ENCODE measurements around the gene LRSAM1.

LRSAM1 gene

DNA sequence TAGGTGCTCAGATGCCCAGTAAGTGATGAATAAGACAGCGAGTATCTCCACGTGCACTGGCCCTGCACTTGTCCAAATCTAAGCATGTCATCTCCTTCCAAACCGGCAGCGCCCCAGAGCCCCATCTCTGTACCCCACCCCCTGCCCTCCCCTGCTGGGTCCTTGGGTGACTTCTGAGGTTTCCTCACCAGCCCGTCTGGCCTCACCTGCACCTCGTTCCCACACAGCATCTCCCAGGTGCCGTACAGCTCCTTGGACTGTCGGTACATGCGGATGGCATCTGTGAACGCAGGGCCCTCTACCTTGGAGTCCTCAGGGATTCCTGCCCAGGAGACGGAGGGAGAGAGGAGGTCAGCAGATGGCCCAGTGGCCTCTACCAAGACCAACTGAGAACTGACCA, 66.3 kb downstream of the LRSAM1 start:
- DNase-seq (ENCODE audit: low spot score), result no peak

DNA sequence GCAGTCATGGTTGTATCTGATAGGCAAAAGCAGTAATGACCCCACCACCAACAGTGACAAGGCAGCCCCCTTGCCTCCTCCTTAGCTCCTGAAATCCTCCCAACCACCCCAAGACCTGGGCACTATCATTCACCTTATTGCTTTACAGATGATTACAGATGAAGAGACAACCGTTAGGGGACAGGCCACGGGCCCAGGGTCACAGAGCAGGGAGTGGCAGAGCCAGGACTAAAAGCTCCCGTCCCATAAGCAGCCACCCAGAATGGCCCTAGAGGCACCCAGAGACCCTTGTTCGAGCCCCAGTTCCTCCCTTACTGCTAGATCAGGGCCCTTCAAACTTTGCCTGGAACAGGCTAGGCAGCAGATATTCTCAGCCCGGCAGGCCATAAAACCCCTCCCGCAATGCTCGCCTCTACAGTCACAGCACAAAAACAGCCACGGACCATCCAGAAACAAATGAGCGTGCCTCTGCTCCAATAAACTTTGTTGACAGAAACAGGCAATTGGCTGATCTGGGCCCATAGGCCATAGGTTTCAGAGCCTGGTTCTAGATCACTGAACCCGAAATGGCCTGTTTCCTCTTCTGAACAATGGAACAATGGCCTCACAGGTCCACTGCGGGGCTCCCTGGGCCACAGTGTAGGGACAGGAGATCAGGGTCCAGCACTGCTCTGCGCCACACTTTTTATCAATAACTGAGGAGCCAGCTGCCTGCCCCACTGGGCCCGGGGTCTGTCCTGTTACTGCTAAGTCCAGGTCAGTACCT, 67.0 kb downstream of the LRSAM1 start:
- DNase-seq (ENCODE audit: low spot score), result no peak

DNA sequence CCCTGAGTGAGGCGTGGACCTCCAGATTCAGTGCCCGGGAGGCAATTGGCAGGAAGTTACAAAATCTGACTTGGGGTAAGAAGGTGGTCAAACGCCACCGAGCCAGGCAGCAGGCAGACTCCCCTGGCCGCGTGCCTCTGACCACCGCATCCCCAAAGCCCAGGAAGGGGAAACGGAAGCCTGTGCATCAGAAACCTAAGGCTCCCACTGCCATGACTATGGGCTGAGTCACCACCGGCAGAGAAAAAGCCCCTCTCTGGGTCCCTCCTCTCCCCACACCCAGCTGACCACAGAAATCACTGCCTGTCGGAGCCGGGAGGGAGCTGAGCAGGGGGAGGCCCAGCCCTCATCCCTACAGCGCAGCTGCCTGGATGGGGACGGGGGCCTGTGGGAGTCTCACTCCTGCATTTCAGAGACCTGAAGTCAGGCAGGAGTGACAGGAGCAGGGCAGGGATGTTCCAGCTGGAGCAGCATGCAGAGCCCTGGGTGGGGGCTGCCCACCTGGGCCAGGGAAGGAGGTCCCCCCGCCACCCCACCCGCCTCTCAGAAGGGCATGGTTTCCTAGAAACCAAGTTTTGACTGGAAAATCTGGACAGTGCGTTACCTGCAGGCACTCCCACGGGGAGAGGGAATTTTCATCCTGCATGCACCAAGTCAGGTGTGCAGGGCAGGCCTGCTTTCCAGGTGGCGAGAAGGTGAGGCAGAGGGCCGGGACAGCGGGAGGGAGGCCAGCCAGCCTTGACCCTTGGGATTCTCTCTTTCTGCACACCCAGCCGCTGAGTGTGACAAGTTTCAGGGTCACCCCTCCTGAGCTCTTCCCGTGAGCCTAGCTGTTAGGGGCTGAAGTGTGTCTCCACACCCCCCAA, 68.2 kb downstream of the LRSAM1 start:
- peak; percentile 34 for DNase-seq (ENCODE audit: low spot score)

DNA sequence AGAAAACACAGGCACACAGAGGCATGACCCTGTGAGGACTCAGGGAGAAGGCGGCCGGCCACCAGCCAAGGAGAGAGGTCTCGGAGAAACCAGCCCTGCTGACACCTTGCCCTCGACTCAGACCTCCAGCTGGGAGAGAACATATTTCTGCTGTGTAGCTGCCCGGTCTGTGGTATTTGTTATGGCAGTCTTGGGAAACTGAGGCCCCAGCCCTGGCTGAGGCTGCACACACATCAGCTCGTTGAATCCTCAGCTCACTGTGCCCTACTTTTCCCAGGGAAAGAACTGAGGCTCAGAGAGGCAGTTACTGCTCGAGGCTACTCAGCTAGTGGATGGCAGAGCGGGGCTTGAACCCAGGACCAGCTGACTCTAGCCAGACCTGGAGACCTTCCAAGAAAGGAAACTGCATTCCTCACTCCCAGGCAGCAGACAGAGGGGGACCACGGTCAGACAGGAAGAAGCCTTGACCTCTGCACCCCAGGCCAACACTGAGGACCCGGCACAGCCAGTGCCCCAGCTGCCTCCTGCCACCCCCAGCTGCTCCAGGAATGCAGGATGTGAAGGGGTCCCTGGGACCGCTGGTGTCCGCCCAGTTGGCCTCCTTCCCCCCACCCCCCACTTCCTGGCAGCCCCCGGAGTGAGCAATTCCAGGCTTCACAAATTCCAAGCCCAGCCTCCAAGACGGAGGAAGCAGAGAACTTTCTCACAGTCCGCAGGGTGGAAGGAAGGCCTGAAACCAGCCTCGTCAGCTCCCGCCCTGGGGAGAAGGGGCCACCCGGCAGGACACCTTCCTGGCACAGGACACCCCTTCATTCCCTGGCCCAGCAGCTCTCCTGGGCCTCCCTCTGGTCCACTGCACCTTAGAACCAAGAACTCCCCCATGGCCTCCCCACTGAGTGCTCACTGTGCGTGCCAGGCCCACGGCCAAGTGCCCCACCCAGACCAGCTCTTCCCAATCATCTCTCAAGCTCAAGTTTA, 69.9 kb downstream of the LRSAM1 start:
- no peak for DNase-seq (ENCODE audit: low spot score)

DNA sequence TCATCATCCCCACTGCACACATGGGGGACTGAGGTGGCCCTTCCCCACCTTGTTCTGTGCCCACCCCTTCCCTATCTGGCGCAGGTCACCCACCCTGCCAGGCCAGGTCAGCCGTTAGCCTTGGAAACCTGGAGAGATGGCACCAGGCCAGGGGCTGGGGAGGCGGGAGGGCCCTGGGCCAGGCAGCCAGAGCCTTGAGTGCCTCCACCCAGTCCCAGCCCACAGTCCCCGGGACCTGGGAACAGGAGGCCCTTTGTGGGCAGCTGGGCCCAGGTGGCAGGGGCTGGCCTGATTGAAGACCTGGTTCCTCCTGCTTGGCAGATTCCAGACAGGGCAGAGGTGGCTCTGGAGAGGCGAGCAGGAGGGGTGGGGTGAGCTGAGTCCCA, 70.6 kb downstream of the LRSAM1 start:
- peak; percentile 40 for DNase-seq (ENCODE audit: low spot score)

DNA sequence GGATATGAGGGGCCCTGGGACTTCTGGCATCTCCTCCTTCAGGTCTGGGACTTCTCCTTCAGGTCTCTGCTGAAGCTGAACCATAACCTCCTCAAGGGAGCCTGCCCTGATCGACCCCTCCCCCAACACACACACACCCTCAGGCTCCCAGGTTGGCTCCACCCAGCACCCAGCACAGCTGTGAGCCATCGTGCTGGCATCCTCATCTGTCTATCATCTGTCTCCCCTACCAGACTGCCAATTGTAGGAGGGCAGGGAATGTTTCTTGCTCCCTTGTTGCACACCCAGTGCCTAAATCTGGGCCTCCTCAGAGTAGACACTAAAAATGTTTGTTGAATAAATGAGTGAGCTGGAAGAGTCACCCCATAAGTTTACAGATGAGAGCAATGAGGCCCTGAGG, 71.4 kb downstream of the LRSAM1 start:
- DNase-seq (ENCODE audit: low spot score), result no peak

DNA sequence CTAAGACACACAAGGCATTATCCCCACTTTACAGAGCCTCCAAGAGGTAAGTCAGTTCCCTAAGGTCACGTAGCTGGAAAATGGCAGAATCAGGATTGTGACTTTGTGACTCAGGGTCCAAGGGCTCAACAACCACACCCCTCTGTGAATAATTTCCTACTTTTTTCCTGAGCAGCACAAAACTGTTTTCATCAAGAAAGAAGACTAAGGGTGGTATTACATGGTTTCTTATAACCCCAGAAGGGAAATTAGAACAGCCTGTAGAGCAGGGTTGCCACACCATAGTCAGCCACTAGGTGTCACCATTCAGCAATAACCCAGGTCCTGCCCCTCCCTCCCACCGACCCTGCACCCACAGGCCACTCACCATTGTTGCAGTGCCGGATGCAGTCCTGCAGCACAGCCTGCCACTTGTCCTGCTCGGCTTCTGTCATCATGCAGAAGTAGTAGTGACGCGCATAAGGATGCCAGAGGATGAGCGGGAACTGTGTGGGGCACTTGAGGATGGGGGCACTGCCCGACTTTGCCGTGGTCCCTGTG, 72.1 kb downstream of the LRSAM1 start:
- no peak for DNase-seq (ENCODE audit: low spot score)

DNA sequence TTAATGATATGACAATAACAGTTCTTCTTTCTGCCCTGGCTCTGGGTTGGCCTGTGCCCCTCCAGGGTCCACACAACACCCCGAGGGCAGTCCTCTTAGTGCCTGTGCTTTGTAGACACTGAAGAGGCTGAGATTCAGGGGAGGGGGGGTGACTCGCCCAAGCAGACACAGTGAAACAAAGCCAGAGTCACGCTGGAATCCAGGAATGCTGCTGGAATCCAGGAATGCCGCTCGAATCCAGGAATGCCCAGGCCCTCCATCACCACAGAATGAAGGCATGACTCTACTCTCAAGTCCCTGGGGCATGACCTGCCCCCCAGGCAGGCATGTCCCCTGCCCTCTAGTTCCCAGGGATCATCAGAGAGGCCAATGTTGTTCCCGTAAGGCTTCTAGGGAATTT, 73.1 kb downstream of the LRSAM1 start:
- peak; percentile 52 for DNase-seq (ENCODE audit: low spot score)

DNA sequence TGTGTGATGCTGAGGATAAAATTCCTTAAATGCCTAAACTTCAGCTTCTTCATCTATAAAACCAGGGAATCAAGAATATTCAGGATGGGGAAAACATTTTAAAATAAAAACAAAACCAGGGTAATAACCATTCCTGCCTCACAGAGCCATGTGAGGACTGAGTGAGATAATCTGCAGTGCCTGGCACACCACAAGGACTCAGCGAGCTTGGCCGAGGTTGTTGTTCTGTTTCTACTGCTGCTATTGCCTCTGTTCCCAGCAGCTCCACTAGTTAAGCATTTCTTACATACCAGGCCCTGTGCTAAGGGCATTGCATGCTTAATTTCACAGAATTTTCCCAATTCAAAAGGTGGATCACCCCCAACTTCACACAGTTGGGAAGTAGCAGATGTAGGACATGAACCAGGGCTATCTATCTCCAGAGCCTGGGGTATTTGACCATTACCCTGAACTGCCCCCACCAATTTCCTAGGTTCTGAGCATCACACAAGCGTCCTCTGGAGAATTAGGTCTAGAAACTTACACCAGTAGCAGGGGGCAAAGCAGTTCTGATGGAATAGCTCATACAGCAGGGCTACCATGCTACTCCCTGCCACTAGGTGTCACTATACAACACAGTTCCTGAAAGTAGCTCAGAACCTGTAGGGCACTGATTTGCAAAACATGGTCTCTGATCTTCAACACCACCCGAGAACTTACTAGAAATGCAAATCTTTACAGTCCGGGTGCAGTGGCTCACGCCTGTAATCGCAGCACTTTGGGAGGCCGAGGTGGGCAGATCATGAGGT, 74.3 kb downstream of the LRSAM1 start:
- DNase-seq (ENCODE audit: low spot score), result no peak

DNA sequence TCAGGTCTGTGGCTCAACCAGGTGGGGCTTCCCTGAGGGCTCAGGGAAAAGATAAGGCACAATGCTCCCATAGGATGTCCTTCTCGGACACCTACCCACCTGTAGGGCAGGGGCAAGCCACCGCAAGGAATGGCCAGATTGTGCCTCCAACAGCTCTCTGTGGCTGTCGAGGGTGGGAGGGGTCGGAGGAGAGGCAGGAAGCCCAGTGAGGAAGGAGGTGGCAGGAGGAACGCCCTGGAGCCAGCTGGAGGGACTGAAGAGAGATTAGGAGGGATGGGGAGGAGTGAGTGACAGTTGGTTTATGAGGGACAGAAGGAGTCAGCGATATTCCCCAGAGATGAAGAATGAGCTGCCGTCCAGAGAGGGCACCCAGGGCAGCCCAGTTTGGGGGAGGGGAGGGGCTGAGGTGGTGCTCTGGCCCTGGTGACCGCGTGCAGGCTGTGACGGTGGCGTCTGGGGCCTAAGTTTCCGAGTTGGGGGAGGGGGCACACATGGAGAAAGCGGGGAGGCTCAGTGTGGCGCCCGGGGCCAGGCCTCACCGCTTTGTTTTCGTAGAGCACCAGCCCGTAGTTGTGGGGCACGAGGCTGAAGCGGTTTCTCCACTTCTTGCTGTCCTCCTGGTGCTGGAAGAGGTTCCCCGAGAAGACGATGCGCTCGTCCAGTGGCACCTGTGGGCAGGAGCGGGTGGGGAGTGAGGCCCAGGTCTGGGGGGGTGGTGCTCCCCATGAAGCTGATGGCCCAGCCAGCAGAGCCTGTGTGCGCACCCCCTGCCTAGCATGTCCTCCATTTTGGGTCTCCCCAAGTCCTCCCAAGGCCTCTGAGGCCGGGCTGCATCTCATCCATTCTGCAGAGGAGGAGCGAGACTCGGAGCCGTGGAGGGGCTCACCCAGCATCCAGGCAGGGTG, 75.6 kb downstream of the LRSAM1 start:
- DNase-seq (ENCODE audit: low spot score), result no peak

DNA sequence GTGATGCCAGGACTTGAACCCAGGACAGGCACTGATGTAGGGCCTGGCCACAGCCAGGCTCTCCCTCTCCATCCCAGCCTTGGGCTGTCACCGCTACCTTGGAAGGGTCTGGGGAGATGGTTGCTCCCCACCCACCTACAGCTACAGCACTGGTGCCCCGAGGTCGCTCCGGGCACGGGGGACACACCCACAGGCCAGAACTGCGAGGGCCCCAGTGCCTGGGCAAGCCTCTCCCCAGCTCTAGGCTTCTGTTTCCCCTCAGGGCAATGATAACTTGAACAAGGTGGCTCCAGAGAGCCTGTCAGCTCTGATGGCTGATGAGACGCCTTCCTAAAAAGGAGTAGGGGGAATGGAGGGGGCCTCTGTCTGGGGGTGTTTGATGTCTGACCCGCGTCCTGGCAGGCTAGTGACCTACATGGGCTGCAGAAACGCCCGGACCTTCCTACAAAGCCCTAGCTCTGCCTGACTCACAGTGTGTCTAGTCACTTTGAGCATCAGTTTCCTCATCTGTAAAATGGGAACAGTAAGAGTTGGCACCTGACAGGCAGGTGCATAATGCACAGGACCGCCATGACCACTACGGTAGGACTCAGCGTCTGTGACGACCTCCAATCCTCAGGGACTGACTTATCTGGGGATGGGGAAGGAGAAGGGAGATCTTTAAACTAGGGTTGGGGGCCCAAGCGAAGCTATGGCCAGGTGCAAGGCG, 76.4 kb downstream of the LRSAM1 start:
- no peak for DNase-seq (ENCODE audit: low spot score)

DNA sequence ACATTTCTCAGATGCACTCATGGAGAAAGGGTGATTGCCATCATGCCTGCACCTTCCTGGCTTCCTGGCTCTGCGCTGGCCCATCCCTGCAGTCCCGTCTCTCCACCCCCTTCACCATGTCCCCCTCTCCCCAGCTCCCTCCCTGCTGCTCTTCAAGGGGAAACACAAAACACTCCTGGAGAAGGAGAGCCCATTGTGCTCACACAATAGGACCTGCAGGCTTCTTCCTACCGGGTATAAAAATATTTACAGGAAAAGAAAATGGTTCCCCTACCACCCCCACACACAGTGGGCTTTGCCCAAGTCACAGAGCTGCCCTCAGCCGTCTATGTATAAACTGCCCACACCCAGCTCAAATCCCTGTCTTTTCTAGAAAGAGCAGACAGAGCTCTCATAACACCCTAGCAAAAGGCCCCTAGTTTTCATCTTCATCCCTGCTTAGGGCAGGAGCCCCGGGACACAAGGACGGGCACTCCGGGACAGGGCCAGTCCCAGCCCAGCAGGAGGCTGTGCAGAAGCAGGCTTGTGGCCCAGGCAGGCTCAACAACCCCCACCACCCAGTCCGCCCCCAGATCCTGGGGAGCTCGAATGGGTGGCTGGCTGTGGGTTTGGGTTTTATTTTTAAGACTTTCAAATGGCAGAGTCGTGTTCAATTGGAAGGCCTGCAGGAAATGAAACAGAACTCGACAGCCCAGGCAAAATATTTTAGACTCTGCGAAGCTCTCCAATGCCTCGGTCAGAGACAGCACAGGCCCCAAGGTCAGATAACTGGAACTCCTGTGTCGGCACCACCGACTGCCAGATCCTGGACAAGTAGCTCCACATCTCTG, 77.3 kb downstream of the LRSAM1 start:
- DNase-seq (ENCODE audit: low spot score), result no peak

DNA sequence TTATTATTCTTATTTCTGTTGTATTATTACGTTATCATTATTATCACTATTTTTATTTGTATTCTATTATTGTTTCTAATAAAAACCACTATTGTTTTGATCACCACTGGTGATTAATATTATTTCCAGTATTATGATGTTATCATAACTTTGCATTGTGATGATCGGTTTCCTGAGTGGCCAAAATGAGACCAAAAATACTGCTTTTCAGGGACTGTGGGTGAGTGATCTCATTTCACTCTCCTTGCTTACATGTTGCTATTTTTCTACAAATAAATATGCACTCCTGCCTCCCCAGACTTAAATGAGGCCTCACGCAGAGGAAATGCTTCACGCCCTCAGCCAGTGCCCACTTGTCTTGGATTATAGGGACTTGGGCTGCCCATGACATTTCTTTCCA, 78.4 kb downstream of the LRSAM1 start:
- no peak for DNase-seq (ENCODE audit: low spot score)

DNA sequence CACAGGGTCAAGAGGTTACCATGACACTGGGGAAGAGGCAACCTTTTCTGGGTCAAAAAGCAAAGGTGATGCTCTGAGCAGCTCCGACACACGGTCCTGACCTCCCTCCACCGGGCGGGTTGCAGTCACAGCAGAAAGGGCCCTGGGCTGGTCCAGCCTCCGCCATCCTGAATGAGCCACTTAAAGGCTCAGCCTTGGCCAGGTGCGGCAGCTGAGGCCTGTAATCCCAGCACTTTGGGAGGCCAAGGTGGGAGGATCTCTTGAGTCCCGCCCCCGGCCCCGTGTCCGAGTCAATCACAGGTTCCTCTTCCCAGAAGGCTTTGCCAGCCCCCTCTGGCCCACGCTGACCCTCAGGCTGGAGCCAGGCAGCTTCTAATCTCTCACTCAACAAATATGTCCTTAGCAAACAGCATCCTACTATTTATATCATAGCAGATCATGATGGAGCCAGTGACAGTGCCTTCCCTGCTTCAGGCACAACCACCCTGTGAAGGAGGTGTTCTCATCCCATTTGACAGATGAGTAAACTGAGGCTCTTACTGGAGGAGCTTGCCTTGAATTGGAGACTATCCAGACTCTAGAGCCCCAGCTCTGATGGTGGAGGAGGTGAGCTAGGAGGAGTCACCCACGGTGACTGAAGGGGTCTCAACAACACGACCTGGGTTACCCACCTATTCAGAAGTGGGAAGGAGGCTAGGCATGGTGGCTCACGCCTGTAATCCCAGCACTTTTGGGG, 79.1 kb downstream of the LRSAM1 start:
- no peak for DNase-seq (ENCODE audit: low spot score)

DNA sequence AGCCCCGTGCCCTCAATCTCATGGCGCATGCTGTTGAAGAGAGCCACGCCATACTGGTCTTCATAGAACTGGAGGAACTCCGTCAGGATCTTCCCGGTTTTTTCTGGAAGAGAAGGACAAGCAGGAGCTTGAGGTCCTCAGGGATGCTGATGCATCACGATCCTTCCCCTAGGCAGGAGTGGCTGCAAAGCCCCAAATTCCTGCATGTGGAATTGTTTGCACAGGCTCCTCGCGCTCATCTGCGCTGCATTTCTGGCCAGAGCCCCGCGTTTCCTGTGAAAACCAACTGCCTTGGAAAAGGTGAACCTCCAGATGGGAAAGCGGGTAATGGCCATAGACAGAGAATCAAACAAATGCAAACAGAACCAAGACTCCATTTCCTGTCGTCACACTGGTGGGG, 80.4 kb downstream of the LRSAM1 start:
- DNase-seq (ENCODE audit: low spot score), result no peak

DNA sequence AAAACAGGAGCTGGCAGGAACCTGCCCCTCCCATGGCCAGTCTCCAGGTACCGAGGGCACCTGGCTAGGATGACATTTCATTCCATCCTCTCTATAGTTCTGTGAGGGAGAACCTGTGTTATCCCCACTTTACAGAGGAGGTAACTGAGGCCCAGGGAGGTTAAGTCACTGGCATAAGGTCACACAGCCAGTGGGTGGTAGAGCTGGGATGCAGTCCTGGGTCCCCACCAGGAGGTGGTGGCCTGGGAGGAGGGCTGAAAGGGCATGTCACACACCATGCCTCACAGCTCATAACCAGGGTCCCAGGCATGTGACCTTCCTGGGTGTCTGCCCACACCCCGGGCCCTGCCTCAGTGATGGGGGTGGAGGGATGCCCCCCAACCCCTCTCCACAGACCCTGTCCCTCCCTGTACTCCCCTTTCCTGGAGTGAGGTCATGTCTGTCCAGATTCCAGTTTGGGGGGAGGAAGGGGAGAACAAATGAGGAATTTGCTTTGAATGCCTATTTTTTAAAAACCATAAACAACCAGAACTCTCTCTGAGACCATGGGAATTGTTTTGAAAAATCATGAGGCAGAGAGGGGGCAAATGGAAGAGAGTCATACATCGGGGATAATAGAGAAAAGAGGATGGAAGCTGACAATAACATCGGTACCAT, 83.1 kb downstream of the LRSAM1 start:
- DNase-seq (ENCODE audit: low spot score), result no peak

DNA sequence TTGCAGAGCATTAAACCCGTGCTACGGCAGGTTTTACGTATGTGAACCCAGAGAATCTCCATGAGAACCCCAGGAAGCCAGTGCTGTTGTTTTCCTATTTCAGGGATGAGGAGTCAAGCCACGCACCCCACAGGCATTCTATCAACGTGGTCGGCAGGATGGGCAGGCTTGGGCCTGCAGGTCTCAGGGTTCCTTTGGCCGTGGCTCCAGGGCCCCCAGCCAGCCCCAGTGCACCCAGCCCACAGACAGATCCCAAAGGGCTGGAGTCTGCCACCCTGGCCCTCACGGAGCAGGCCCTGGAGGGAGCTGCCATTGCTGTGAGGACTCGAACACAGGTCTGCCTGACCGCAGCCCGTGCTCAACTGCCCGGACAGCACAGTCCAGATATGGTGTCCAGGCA, 83.6 kb downstream of the LRSAM1 start:
- DNase-seq (ENCODE audit: low spot score), result no peak
